ENCODE measurements around the gene ZFYVE27. TPM values are rescaled to one million over a fixed set of nuclear protein-coding genes. Genes with fewer than 3 reads are reported as not detected.

The ZFYVE27 gene
- total RNA-seq, 2 experiments from 2014 or later, result 24.0 to 33.0 TPM

DNA sequence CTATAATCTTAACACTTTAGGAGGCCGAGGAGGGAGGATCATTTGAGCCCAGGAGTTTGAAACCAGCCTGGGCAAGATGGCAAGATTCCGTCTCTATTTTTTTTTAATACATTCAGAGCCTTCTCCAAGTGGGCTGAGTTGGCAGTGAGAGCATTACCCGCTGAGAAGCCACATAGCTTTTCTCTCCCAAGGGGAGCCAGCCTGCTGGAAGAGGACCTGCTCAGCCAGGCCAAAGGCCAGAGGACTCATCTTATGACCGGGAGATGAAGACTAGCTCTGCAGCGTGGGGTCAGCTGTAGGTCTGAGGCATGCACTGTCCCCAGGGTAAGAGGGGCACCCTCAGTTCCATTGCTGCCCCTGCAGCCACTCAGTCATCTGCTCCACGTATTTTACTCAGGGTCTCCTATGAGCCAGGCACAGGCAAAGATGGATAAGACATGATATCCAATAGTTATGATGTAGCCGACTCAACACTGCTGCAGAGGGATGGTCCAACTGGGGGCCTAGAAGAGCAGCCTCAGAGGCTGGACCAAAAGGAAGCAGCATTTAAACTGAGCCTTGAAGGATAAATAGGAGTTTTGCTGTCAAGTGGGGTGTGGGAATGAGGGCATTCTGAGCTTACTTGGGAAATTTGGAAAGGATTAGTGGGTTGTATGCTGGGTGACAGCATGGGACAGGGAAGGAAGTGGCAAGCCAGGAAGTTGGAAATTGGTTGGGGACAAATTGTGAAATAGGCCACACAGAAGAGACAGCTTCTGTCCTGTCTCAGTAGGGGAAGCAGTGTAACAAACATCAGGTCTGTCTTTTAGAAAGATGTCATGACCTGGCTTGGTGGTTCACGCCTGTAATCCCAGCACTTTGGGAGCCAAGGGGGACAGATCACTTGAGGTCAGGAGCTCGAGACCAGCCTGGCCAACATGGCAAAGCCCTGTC lies 25.0 kb upstream of the ZFYVE27 start:
- Histone ChIP-seq H3K4me1 (ENCODE audit: insufficient read depth, low read length, poor library complexity, severe bottlenecking) (no peaks in the 10 kb centered on the region), H3K9me2 (ENCODE audit: insufficient read depth, low read length) (no peaks in the 10 kb centered on the region), H3K36me3 (ENCODE audit: insufficient read depth, low read length) (no peaks in the 10 kb centered on the region), H3K9me3 (ENCODE audit: low read length) (no peaks in the 10 kb centered on the region), H2AFZ (ENCODE audit: low read length) (no peak overlapping the region), H3K4me2 (ENCODE audit: low read length) (no peak overlapping the region), H3K27ac (ENCODE audit: low read depth, low read length, poor library complexity, severe bottlenecking) (no peak overlapping the region), H3K79me2 (ENCODE audit: insufficient read depth, low read depth, low read length) (no peaks in the 10 kb centered on the region), H3K4me3 (ENCODE audit: low read depth, low read length, poor library complexity, severe bottlenecking) (no peak overlapping the region), H4K20me1 (ENCODE audit: insufficient read depth, low read length) (no peaks in the 10 kb centered on the region)
- intact Hi-C loops (cut with micrococcal nuclease; ENCODE audit: unreplicated experiment), result no loop called here
- TF ChIP-seq, protein P1, sequence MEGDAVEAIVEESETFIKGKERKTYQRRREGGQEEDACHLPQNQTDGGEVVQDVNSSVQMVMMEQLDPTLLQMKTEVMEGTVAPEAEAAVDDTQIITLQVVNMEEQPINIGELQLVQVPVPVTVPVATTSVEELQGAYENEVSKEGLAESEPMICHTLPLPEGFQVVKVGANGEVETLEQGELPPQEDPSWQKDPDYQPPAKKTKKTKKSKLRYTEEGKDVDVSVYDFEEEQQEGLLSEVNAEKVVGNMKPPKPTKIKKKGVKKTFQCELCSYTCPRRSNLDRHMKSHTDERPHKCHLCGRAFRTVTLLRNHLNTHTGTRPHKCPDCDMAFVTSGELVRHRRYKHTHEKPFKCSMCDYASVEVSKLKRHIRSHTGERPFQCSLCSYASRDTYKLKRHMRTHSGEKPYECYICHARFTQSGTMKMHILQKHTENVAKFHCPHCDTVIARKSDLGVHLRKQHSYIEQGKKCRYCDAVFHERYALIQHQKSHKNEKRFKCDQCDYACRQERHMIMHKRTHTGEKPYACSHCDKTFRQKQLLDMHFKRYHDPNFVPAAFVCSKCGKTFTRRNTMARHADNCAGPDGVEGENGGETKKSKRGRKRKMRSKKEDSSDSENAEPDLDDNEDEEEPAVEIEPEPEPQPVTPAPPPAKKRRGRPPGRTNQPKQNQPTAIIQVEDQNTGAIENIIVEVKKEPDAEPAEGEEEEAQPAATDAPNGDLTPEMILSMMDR (conservative IDR thresholded peaks at IDR 0.05; ENCODE audit: low read length), result no peak
- TF ChIP-seq EZH2phosphoT487 (IDR thresholded peaks at IDR 0.05; ENCODE audit: borderline replicate concordance, low read depth, low read length), result no peak
- BruUV-seq (replicated peaks), result no TSS peak
- CTCF ChIA-PET (ENCODE audit: unreplicated experiment), result no interaction called here
- no peak for DNase-seq (ENCODE audit: low spot score)
- POLR2A ChIA-PET, result no interaction called here

DNA sequence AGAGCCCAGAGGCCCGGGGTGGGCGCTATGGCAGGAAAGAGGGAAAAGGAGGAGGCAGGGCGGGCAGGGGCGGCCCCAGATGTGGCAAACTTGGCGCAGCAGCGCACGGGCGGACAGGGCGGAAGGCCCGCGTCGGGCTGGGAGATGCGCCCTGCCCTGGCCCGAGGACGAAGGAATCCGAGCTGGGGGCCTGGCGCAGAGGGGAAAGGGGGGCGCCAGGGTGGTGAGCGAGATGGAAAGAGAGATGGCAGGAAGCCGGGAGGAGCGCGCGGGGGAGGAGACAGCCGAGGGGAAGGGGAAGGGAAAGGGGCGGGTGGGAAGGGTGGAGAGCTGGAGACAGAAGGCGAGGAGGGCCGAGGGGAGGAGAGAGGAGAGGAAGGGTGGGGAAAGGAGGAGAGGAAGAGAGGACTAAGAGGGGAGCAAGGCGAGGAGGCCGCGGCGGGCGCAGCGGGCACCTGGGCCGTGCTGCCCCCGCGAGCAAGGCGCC lies 23.5 kb upstream of the ZFYVE27 start, which contains the start of gene MARVELD1:
TSS of gene MARVELD1 (plus strand) at position 392 of the 487 bp plus-strand sequence. CDS start 147 bp downstream, outside the sequence.
- POLR2A ChIA-PET, result no interaction called here
- H3K4me2 ChIP-seq (ENCODE audit: low read length), result peak within 1 kb of the TSS; percentile 81
- CTCF ChIA-PET (ENCODE audit: unreplicated experiment), result no interaction called here
- TF ChIP-seq EZH2phosphoT487 (IDR thresholded peaks at IDR 0.05; ENCODE audit: borderline replicate concordance, low read depth, low read length), result no peak
- TF ChIP-seq, protein P1 (conservative IDR thresholded peaks at IDR 0.05; ENCODE audit: low read length), result no peak
- peak within 1 kb of the TSS; percentile 58; the same call in 1 of the 2 replicates for H2AFZ ChIP-seq (ENCODE audit: low read length)
- no peaks in the 10 kb centered on the region for H3K79me2 ChIP-seq (ENCODE audit: insufficient read depth, low read depth, low read length)
- H3K9me3 ChIP-seq (ENCODE audit: low read length), result no peaks in the 10 kb centered on the region
- no peak within 1 kb of the TSS for H3K27ac ChIP-seq (ENCODE audit: low read depth, low read length, poor library complexity, severe bottlenecking)
- no peaks in the 10 kb centered on the region for H3K9me2 ChIP-seq (ENCODE audit: insufficient read depth, low read length)
- DNase-seq (ENCODE audit: low spot score), result no peak
- no peaks in the 10 kb centered on the region for H3K4me1 ChIP-seq (ENCODE audit: insufficient read depth, low read length, poor library complexity, severe bottlenecking)
- no peaks in the 10 kb centered on the region for H3K36me3 ChIP-seq (ENCODE audit: insufficient read depth, low read length)
- H4K20me1 ChIP-seq (ENCODE audit: insufficient read depth, low read length), result no peaks in the 10 kb centered on the region
- peak within 1 kb of the TSS; percentile 62 for H3K4me3 ChIP-seq (ENCODE audit: low read depth, low read length, poor library complexity, severe bottlenecking)
- intact Hi-C loops (cut with micrococcal nuclease; ENCODE audit: unreplicated experiment), result no loop called here
- BruUV-seq (replicated peaks), result no TSS peak

All from OCI-LY7 (cell line).